CD4-positive, alpha-beta T cell treated with Interleukin-17A for 4 hours (primary cell): ENCODE data around the gene HHIPL1.

ENCODE experiments used
- DNase-seq: peaks from one replicate; pipeline ENCODE4 v3.0.0-alpha.2; 2020; ENCODE audit warnings: mixed read lengths

The HHIPL1 gene

DNA sequence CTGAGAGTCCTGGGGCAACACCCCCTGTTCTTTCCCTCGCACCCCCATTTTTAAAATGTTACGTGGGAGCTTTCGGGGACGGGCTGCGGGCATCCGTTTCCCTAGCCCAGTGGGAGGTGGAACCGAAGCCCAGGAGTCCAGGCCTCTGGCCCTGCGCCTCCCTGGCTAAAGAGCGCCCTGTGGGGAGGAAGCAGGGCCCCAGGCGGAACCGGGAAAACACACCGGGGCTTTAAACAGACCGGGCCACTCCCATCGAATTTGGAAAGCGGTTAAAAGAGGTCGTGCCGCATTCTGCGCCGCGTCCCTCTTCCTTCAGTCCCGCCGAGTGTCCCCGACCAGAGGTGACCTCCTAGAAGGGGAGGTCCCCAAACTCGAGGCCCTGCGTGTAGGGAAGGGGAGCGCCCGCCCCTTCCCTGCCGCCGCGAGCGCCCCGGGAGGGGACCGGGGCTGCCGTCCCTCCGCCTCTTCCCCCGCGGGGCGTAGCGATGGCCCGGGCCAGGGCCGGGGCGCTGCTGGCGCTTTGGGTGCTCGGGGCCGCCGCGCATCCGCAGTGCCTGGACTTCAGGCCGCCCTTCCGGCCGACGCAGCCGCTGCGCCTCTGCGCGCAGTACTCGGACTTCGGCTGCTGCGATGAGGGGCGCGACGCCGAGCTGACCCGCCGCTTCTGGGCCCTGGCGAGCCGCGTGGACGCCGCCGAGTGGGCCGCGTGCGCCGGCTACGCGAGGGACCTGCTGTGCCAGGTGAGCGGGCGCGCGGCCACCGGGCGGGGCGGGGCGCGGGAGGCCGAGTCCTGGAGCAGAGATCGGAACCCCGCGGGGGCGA is at the start of gene HHIPL1:
Gene HHIPL1 (plus strand): TSS at position 407 of the 822 bp plus-strand sequence. CDS start 79 bp downstream, at position 486.
- DNase-seq = no peak

DNA sequence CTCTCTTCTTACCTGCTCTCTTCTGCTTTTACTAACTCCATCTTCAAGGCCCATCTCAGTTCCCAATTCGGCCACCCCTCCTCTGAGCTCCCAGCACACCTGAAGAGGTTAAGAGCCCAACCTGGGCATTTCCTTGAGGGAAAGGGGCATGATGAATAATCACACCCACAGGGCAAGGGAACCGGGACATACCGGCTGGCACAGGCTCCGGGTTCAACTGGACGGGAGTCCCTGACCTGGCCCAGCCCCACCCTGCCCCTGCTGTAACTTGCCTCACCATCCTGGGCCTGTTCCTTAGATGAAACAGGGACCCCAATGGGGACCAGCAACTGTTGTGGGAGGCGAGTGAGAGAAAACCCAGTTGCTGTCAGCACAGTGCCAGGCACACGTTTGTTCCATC is 49.4 kb upstream of the HHIPL1 start:
- no peak for DNase-seq

DNA sequence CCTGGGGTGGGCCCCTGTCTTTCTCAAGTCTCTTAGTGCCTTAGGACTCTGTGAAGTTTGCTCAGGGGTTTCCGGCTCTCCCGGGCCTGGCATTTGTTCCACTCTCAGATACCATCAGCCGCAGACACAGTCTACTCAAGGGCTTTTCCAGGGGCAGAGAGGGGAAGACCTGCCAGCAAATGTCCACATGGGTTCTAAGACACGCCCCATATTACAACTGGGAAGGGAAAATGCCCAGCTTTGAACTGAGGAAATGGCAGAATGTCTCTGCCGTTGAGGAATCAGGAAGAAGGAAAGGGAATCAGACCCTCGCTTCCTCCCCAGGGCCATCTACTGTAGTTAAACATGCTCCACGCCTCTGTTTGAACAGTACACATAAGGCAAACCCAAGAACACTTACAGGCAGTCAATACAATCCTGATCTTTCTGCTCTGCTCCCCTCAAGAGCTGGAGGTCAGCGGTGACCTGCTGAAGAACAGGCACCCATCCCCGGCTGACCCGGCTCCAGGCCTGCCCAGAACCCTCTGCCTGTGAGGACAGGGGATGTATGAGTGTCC is 48.8 kb upstream of the HHIPL1 start:
- DNase-seq = no peak

DNA sequence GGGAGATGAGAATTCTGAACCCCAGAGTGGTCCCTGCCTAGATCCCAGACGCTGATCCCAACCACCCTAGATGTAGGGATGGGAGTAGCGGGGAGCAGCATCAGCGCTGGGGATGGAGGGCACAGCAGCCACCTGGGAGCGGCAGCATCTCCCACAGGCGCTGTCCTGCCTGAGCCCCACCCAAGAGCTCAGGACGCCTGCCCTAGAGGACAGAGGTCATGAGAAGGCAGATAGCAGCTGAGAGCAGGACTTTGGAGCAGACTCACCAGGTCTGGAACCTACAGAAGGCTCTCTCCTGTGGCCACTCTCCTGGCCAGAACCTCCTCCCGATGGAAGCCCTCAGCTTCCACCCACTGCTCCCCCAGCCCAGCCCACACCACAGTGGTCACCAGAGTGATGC is 48.2 kb upstream of the HHIPL1 start:
- no peak for DNase-seq

DNA sequence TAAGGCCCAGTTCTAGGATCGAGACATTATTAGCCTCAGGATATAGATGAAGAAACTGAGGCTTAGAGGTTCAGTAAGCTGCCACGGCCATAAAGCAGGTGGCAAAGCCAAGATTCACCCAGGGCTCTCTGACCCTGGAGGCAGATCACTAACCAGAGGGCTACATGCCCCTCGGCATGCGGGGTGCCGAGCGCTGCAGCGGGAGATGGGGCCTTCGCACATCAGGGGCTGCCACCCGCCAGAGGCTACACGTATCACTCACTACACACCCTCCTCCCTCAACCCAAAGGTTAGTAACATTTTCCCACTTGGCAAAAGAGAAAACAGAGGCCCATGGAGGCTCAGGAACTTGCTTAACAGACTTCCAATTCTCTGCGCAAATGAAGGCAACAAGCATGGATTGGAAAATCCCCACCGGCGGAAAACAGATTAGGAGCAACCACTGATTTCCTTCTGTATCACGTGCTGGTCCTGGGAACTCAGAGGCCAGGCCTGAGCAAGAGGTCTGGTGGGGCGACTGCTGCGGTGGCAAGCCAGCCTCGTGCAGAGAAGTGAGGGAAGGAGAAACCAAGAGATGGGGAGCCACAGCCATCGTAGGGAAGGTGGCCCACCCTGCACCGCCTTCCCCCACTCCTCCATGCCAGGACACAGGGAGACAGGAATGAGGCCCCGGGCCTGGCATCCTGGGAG is 46.9 kb upstream of the HHIPL1 start:
- DNase-seq = no peak

DNA sequence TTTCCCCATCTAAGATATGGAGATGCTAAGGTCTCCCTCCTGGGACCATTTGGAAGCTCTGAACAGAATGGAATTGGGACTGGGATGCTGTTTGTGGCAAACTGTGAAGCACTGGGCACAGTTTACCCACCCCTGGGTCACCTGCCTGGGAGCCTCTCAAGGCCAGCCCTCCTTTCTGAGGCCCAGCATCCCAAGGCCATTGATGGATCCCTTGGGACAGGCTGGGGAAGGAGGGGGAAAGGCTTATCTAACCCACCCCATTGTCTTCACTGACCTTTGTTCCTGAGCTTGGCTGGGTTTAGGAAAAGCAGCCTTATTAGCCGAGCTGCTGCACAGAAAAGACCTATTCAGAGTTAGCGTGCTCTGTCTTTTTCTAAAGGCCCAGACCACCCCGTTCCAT is 46.2 kb upstream of the HHIPL1 start:
- no peak for DNase-seq

DNA sequence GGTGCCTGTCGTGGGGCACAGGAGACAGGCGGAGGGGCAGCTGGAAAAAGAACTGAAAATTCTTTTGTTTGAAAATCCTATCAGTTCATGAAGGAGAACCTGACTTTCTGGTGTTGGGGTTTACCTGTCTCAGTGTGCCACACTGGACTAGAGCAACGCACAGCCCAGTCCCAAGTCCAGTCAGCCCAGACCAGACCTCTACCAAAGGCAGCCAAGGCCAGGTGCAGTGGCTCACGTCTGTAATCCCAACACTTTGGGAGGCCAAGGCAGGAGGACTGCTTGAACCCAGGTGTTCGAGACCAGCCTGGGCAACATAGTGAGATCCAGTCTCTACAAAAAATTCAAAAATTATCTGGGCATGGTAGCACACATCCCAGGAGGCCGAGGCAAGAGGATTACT is 45.5 kb upstream of the HHIPL1 start:
- no peak for DNase-seq

DNA sequence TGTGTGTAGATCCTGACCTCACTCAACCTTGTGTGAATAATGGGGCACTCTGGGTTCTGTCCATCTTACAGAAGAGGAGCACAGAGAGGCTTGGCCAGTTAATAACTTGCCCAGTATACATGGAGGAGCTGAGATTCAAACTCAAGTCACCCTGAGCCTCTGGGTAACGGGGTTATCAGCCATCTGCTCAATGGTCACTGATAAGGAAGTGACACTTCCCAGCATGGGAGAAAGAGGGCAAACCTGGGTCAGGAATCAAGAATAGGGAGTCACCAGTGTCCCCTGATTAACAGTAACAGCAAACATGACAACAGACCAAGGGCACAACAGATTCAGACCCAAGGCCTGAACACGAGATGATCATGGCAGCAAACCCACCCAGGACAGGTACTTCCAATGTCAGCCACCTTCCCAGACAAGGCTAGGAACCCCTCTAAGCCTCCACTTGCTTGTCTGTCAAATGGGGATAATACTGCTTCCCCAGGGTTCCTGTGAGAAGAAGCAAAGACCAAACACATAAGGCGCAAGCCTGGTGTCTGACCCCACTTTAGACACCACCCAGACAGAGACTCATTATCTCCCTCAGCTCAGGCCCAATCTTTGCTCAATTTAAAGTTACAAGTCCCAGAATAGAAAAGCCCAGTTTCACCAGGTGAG is 44.6 kb upstream of the HHIPL1 start:
- DNase-seq = no peak

DNA sequence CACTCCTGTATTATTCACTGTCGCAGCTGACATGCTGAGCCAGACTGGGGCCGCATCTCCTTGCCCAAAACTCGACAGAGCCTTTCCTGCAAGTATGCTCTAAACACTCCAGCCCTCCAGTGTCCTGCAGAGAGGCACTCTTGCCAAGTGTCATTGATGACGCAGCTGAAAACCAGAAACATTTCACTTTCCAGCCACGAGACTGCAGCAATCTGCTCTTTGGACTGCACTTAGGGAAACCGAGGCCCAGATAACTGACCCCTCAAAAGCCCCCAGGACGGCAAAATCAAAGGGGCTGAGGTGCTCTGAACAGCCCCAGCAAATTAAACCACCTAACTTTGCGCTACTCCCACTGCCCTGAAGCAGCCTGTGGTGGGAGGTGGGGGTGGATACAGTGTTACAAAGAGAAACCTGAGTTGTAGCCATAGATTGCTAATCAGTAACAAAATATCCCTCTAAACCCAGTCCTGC is 43.5 kb upstream of the HHIPL1 start:
- DNase-seq = no peak

DNA sequence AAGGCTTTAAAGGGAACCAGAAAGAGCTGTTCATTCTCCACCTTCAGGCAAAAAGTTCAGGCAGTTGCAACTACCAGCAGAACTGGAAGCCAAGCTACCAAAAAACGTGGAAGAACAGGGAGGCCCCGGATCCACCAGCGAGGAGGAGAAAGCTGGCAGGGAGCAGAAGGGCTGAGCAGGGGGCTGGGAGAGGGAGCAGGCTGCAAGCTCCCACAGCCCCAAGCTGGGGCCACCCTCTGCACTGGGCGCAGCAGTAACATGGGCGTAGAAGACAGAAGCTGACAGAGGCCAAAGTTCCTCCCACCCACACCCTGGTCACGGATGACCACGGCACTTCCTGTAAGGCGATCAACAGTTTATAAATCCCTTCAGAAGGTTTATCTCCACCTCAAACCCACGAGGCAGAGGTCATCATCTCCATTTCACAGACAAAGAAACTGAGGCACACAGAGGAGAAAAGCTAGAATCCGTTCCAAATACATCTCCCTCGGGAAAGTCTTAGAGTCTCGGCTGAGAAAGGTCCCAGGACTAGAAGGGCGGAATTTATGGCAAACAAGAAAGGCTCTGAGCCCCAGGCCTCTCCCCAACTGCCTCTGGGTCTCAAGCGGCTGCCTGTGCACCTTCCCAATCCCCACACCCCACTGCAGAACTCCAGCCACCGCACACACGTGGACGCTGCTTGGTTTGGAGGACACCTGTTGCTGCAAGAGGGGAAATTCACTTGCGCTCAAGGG is 42.7 kb upstream of the HHIPL1 start:
- DNase-seq = no peak

DNA sequence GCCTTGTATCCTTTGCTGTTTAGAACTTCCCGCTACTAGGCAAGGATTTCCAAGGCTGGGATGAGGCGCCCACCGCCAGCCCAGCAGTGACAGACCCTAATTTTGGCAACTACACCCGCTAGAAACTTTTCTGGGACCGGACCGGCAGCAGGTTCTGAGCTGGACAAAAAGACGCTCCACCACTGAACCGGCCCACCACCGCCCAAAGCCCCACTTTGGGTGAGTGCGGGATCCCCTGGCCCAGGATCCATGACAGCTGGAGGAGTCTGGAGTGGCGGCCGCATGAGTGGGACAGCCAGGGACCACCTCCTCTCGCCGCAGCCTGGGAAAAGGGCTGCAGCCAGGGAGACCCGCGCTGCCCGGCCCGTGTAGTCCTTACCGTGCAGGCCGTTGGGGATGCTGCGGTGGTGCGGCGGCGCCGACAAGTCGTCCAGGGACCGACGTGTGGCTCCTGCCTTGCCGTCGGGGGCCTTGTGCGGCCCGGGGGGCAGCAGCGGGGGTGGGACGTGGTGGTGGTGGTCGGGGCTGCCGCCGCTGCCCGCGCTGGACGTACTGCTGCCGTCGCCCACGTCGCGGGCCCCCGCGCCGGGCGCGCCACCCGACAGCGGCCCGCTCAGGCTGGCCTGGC is 42.0 kb upstream of the HHIPL1 start:
- DNase-seq = no peak

DNA sequence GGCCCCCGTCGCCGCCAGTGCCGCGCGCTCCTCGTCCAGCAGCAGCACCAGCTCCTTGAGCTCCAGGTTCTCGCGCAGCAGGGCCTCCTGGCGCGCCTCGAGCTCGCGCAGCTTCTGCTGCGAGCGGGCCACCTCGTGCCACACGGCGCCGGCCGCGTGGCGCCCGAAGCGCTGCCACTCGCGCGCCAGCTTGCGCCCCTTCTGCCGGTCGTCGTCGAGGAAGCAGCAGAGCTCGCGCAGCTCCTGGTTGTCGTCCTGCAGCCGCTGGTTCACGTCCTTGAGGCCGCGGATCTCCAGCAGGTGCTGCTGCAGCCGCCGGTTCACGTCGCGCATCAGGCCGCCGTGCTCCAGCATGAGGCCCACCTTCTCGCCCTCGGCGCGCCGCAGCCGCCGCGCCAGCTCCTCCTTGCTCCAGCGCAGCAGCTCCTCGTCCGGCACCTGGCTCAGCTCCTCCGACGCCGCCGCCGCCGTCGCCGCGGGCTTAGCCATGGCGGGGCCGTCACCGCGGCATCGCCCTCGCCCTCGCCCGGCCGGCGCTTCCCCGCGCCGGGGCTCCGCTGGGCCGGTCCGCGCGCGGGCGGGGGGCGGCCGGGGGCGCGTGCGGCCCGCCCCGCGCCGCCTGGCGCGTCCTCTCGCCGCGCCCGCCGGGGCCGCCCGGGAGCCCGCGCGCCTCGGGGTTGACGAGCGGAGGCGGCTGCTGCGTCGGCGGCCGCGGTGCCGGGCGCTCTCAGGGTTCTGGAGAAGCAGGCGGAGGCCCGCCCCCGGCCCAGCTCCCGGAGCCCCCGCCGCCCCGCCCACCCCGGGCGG is 41.3 kb upstream of the HHIPL1 start, which contains the start of gene CCDC85C:
Gene CCDC85C (minus strand): TSS at position 737 of the 807 bp plus-strand sequence. CDS start 248 bp downstream, at position 489.
- peak; percentile 60 for DNase-seq

DNA sequence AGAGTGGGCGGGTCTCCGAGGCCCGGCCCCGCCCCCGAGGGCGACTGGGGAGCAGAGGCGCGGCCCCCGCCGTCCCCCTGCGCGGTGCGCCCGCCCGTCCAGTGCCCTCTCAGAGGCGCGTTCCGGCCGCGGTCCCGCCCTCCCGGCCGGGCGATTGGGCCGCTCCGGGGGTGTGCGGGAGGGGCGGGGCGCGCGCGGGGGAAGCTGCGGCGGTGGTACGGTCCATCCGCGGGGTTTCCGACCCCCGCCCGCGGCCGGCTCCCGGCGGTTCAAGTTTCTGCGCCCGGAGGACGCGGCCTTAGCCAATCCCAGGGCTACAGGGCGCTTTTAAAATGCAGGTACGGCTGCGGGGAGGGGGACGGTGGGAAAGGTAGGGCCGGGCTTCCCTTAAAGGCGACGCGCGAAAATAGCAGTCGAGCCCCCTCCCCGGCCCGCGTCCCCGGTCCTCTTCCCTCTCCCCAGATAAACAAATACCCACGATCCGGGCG is 40.6 kb upstream of the HHIPL1 start:
- peak; percentile 97 for DNase-seq

DNA sequence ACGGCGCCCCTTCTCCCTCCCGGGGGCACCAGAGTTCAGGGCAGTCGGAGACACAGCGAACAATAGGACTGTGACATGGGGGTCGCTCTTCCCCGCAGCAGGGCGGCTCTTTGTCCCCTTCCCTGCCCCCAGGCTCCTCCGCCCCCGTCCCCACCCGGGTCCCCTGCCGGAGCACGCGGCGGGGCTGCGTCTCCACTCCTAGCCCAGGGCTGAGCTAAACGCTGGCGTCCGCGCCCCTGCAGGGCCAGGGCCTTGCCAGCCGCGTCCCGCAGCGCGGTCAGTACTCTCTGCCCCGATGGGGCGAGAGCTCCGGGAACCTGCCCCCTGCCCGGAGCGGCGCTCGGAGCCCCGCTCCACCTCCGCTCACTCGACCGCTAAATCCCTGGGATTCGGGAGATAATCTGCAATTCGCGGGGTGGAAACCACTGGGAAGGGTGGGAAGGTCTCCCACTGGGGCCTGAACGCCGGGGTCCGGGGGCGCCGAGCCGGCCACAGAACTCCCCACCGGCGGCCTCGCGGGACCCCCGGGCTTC is 40.1 kb upstream of the HHIPL1 start:
- DNase-seq = no peak

DNA sequence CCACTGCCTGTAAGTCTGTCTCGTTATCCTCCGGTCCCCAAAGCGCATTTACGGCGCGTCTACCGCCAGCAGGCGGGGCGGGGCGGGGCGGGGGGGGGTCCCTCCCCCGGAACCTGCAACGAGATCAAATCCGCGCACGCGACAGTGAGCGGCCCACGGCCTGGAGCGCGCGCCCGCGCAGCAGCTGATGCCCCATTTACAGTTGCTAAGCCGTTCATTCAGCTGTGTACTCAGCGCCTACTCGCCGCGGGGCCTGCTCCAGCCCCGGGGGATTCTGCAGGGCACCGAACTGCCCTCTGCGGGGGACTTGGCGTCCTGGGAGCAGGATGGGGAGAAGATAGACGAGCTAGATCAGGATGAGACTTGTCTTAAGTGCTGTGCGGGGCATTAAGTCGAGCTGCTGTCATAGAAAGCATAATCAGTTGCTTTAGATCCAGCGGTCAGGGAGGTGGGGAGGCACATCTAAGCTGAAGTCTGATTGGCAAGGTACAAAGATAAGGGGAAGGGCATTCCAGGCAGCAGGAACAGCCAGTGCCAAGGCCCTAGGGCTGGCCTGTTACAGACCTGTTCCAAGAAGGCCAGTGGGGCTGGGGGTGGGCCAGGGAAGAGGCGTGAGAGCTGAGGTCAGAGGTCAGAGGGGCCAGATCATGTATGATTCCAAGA is 39.5 kb upstream of the HHIPL1 start:
- peak; percentile 94 for DNase-seq

DNA sequence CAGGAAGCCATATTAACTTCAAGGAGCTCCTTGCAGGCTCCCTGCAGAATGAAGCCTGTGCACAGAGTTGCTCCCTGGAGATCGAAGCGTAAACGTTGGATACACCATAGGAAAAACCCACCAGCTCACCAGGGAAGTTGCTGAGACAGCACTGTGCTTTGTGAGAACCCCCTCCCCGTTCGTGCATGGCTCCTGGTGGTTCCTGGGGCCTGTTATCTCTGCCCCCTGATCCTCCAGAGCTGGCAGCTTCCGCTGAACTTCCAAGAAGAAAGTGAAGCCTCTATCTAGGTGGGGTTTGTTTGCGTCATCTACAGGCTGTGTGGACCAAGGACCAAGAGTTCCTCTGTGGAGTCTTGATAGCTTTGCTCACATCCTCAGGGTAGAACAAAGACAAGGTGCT is 38.6 kb upstream of the HHIPL1 start:
- no peak for DNase-seq

DNA sequence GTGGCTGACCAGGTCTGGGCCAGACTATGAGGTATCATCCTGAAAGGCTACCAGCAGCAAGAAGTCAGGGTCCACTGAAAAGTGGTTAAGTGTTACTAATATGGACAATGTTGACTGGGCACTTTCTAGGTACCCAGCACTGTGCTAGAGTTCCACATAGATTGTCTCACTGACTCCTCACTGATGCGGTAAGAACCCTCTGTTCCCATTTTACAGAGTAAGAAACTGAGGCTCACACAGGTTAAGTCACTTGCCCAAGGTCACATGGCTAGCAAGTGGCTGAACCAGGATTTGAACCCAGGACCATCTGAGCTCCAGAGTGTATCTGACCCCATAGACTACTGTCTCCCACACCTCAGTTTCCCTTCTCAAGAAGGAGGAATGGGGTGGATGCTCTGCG is 36.3 kb upstream of the HHIPL1 start:
- DNase-seq = no peak

DNA sequence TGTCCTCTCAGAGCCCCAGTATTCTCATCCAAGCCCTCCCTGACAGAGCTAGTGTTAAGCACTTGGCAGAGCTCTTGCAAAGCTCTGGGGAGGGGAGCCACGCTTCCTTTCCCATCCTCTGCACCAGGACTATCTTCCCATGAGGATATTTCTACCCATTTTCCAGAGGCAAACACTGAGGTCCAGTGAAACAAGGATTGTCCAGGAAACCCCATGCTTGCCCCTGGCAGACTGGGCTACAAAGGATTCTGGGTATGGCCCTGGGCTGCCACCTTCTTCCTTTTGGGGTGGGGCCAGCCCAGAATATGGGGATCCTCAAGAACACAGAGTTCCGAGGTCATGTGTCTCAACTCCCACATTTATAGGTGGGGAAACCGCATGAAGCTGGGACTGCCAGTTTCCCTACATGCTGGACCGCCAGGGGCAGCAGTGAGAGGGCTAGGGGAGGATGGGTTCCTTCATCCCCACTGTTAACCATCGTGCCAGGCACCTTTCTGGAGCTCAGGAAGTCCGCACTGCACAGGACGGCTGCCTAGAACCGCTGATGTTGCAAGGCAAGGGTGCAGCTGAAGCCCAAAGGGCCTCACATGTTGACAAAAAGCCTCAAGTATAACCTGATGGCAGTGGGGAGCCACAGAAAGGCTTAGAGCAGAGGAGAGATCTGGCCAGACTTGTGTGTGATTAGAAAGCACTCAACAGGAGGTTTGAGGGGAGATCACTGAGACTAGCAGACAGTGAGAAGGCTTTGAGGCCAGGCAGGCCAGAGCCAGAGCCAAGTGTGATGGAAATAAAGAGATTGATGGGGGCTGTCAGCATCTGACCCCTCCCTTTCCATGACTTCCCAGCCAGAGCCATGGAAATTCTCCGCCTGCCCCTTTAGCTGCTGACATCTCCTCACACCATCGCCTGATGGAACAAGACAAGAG is 35.4 kb upstream of the HHIPL1 start:
- DNase-seq = peak; percentile 33

DNA sequence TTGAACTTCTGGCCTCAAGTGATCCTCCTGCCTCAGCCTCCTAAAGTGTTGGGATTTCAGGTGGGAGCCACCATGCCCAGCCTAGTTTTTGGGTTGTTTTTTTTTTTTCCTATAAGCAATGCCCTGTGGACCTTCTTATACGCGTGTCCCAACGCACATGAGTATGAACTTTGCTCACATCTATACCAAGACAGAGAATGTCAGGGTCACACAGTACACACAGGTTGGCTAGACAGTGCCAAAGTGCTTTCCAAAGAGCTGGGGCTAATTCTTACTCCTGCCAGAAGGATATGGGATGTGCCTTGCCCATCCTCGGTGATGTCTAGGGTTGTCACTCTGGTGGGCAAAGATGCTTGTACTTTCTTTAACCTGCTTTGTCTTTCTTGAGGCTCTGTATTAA is 33.3 kb upstream of the HHIPL1 start:
- no peak for DNase-seq
